WTC11 (cell line): Measurements from ENCODE around the gene TNPO3. TPM values are rescaled to one million over a fixed set of nuclear protein-coding genes. Genes with fewer than 3 reads are reported as not detected.

Experiments
- ATAC-seq: fragments of 200-7000 bp; cut with Tn5 transposase; 2 replicates; pipeline ENCODE4 v1.10.0; 2021; ENCODE audit warnings: mild to moderate bottlenecking, moderate library complexity
- CTCF ChIA-PET: fragments of 300-600 bp; sonication (Branson Sonifier 250); formaldehyde crosslinking; loops from one replicate; lab custom pipeline; 2021; ENCODE audit warnings: antibody characterized with exemption; lab: Charles Lee
- POLR2A ChIA-PET: fragments of 350-600 bp; sonication (Branson Sonifier 250); formaldehyde crosslinking; loops from one replicate; lab custom pipeline; 2021; ENCODE audit warnings: antibody characterized with exemption; lab: Charles Lee
- DNase-seq: peaks from one replicate; pipeline ENCODE4 v3.0.0; 2021; ENCODE audit warnings: low spot score
- H3K27ac Mint-ChIP-seq: 2 replicates; pipeline ENCODE4 v1.8.0; 2021; ENCODE audit warnings: mixed read lengths
- H3K27me3 Mint-ChIP-seq: 2 replicates; pipeline ENCODE4 v1.8.0; 2021; ENCODE audit warnings: low read depth, mild to moderate bottlenecking, moderate library complexity, mixed read lengths
- H3K36me3 Mint-ChIP-seq: 2 replicates; pipeline ENCODE4 v1.8.0; 2021; ENCODE audit warnings: mixed read lengths
- H3K4me1 Mint-ChIP-seq: 2 replicates; pipeline ENCODE4 v1.8.0; 2022; ENCODE audit warnings: mixed read lengths
- H3K4me3 Mint-ChIP-seq: 2 replicates; pipeline ENCODE4 v1.8.0; 2021; ENCODE audit warnings: mild to moderate bottlenecking, moderate library complexity, mixed read lengths
- H3K9me3 Mint-ChIP-seq: 2 replicates; pipeline ENCODE4 v1.8.0; 2021; ENCODE audit warnings: mixed read lengths
- AR ChIP-seq: fragments of 250-450 bp; sonication (Bioruptor Pico); IDR thresholded peaks from 2 replicates; pipeline ENCODE4 v1.9.0; 2021; ENCODE audit warnings: mild to moderate bottlenecking
- CDX4 ChIP-seq: fragments of 250-450 bp; sonication (Bioruptor Pico); IDR thresholded peaks from 2 replicates; pipeline ENCODE4 v1.9.0; 2021; ENCODE audit warnings: moderate library complexity, mild to moderate bottlenecking, inconsistent platforms, borderline replicate concordance
- CREB1 ChIP-seq: sonication (generic); formaldehyde crosslinking; IDR thresholded peaks from 2 replicates; pipeline ENCODE4 v1.8.0; 2023; ENCODE audit warnings: mild to moderate bottlenecking, missing genetic modification reagents
- ERG ChIP-seq: fragments of 250-450 bp; sonication (Bioruptor Pico); IDR thresholded peaks from 2 replicates; pipeline ENCODE4 v1.8.0; 2021; ENCODE audit warnings: mild to moderate bottlenecking
- GTF2I ChIP-seq: fragments of 250-450 bp; sonication (Bioruptor Pico); conservative IDR thresholded peaks from 2 replicates; pipeline ENCODE4 v1.4.0; 2021; ENCODE audit warnings: mild to moderate bottlenecking
- IRF2 ChIP-seq: sonication (generic); formaldehyde crosslinking; IDR thresholded peaks from 2 replicates; pipeline ENCODE4 v1.8.0; 2022; ENCODE audit warnings: low read depth, missing genetic modification reagents, borderline replicate concordance
- KAT7 ChIP-seq: sonication (generic); formaldehyde crosslinking; IDR thresholded peaks from 2 replicates; pipeline ENCODE4 v1.8.1; 2023; ENCODE audit warnings: missing genetic modification reagents, mild to moderate bottlenecking, borderline replicate concordance
- MAX ChIP-seq: sonication (generic); formaldehyde crosslinking; IDR thresholded peaks from 2 replicates; pipeline ENCODE4 v1.8.0; 2022; ENCODE audit warnings: mild to moderate bottlenecking, missing genetic modification reagents
- PRDM15 ChIP-seq: sonication (generic); formaldehyde crosslinking; IDR thresholded peaks from 2 replicates; pipeline ENCODE4 v1.8.0; 2022; ENCODE audit warnings: missing genetic modification reagents
- PRRX2 ChIP-seq: fragments of 250-450 bp; sonication (Bioruptor Pico); IDR thresholded peaks from 2 replicates; pipeline ENCODE4 v1.8.0; 2021; ENCODE audit warnings: mild to moderate bottlenecking
- RORB ChIP-seq: fragments of 250-450 bp; sonication (Bioruptor Pico); IDR thresholded peaks from 2 replicates; pipeline ENCODE4 v1.9.0; 2021; ENCODE audit warnings: mild to moderate bottlenecking
- TEAD4 ChIP-seq: sonication (generic); formaldehyde crosslinking; IDR thresholded peaks from 2 replicates; pipeline ENCODE4 v1.8.0; 2022; ENCODE audit warnings: mild to moderate bottlenecking, missing genetic modification reagents
- USF2 ChIP-seq: sonication (generic); formaldehyde crosslinking; IDR thresholded peaks from 2 replicates; pipeline ENCODE4 v1.8.1; 2023; ENCODE audit warnings: mild to moderate bottlenecking, missing genetic modification reagents, moderate library complexity
- ZBTB21 ChIP-seq: sonication (generic); formaldehyde crosslinking; IDR thresholded peaks from 2 replicates; pipeline ENCODE4 v1.8.1; 2023; ENCODE audit warnings: mild to moderate bottlenecking, missing genetic modification reagents, borderline replicate concordance
- ZNF219 ChIP-seq: sonication (generic); formaldehyde crosslinking; IDR thresholded peaks from 2 replicates; pipeline ENCODE4 v1.8.0; 2023; ENCODE audit warnings: missing genetic modification reagents, mild to moderate bottlenecking, borderline replicate concordance
- ZNF232 ChIP-seq: sonication (generic); formaldehyde crosslinking; IDR thresholded peaks from 2 replicates; pipeline ENCODE4 v1.8.0; 2022; ENCODE audit warnings: mild to moderate bottlenecking, missing genetic modification reagents
- ZNF317 ChIP-seq: sonication (generic); formaldehyde crosslinking; IDR thresholded peaks from 2 replicates; pipeline ENCODE4 v1.8.1; 2023; ENCODE audit warnings: low read depth, mild to moderate bottlenecking, moderate library complexity, missing genetic modification reagents, borderline replicate concordance
- ZNF671 ChIP-seq: fragments of 250-450 bp; sonication (Bioruptor Pico); IDR thresholded peaks from 2 replicates; pipeline ENCODE4 v1.8.0; 2021; ENCODE audit warnings: mild to moderate bottlenecking
- total RNA-seq: library from RNA; stranded (reverse); gene quantifications from 3 replicates; pipeline ENCODE4 v1.2.3, GENCODE V29; 2021

Gene TNPO3
- total RNA-seq, 1 experiment from 2014 or later = 91.7 TPM

GRCh38 chr7:128912281-128912680 is 142.6 kb downstream of the TNPO3 start (continued):
- TF ChIP-seq RORB (CRISPR knock-in tag) (no peak), MAX (CRISPR knock-in tag) (no peak), GTF2I (no peak), CREB1 (CRISPR knock-in tag) (no peak), ZNF671 (CRISPR knock-in tag) (no peak), ZBTB21 (CRISPR knock-in tag) (no peak)

GRCh38 chr7:128911423-128912031 is 143.4 kb downstream of the TNPO3 start:
- peak; percentile 65 for ATAC-seq
- POLR2A ChIA-PET = interaction anchor here (1.1 kb wide), 1 partner anchor 9 kb away, joined by 3 read pairs; no protein-coding TSS in a partner anchor
- H3K4me1 Mint-ChIP-seq = peaks cover 31% of the 10 kb centered on the region
- peak overlapping the region; percentile 72 for H3K4me3 Mint-ChIP-seq
- peak overlapping the region; percentile 78; the same call in 1 of the 2 replicates for H3K27ac Mint-ChIP-seq
- no peaks in the 10 kb centered on the region for H3K36me3 Mint-ChIP-seq
- TF ChIP-seq ZNF232 (CRISPR knock-in tag) (0 out of 2 replicates have a peak, but pooled peaks have one; percentile 37), ERG (CRISPR knock-in tag) (no peak)
- TF ChIP-seq, all 79 proteins: peak for 1
- H3K27me3 Mint-ChIP-seq = peaks cover 74% of the 10 kb centered on the region
- CTCF ChIA-PET = interaction anchor here (0.6 to 4.7 kb wide), 17 partner anchors 9 to 531 kb away, joined by 3 to 64 read pairs (median 5); partner anchors contain the start of gene IRF5
- DNase-seq = peak; percentile 45
- H3K9me3 Mint-ChIP-seq = no peaks in the 10 kb centered on the region

- DNase-seq = peak; percentile 51
- Mint-ChIP-seq H3K4me3 (peak within 1 kb of the TSS; percentile 72), H3K27me3 (peaks cover 68% of the 10 kb centered on the region), H3K9me3 (no peaks in the 10 kb centered on the region), H3K36me3 (no peaks in the 10 kb centered on the region), H3K27ac (peak within 1 kb of the TSS; percentile 78; the same call in 1 of the 2 replicates), H3K4me1 (peaks cover 31% of the 10 kb centered on the region)
- POLR2A ChIA-PET = interaction anchor here (0.6 to 1.1 kb wide), 3 partner anchors 8 to 102 kb away, joined by 3 to 8 read pairs (median 3); partner anchors contain the start of gene ATP6V1F
- CTCF ChIA-PET = interaction anchor here (0.5 to 4.7 kb wide), 20 partner anchors 12 to 523 kb away, joined by 3 to 64 read pairs (median 4); partner anchors contain the start of gene HILPDA
- peak; percentile 5 for ATAC-seq
- TF ChIP-seq PRDM15 (CRISPR knock-in tag) (no peak), ZNF232 (CRISPR knock-in tag) (no peak), ZNF317 (CRISPR knock-in tag) (peak; percentile 54; the same call in 1 of the 2 replicates), USF2 (CRISPR knock-in tag) (no peak), CDX4 (CRISPR knock-in tag) (no peak), PRRX2 (no peak), TEAD4 (no peak), KAT7 (CRISPR knock-in tag) (no peak), ZNF219 (CRISPR knock-in tag) (no peak), AR (CRISPR knock-in tag) (no peak), IRF2 (CRISPR knock-in tag) (no peak)
Observed at GRCh38 chr7:128910569-128910945, 144.4 kb downstream of the TNPO3 start, which contains the start of gene KCP. TSS of gene KCP (minus strand) at chr7:128910709. CDS start at chr7:128910676, 33 bp downstream.
